ENCODE data around the gene DYNLT5. TPM values are rescaled to one million over a fixed set of nuclear protein-coding genes. Genes with fewer than 3 reads are reported as not detected.

DYNLT5 gene
- total RNA-seq, 2 donors from 2014 or later: 0.72 TPM; not detected in 1

- intact Hi-C loops (cut with DNase I): no loop called here
- TF ChIP-seq CTCF (IDR thresholded peaks at IDR 0.05): no peak
Observed at GRCh38 chr1:66737836-66738235, 14.4 kb upstream of the DYNLT5 start.

GRCh38 chr1:66739401-66740157 lies 12.7 kb upstream of the DYNLT5 start:
- intact Hi-C loops (cut with DNase I): no loop called here
- no peak for DNase-seq
- no peaks in the 10 kb centered on the region for H3K4me1 ChIP-seq
- H3K9ac ChIP-seq (ENCODE audit: low read depth in 2 of 2, low read length in 2 of 2): no peak overlapping the region
- H3K9me3 ChIP-seq: no peaks in the 10 kb centered on the region
- H3K27ac ChIP-seq: no peak overlapping the region
- no peak overlapping the region for H3K4me3 ChIP-seq
- no peak for TF ChIP-seq CTCF (IDR thresholded peaks at IDR 0.05)
- H3K27me3 ChIP-seq: no peaks in the 10 kb centered on the region
- no peaks in the 10 kb centered on the region for H3K36me3 ChIP-seq

More at GRCh38 chr1:66737836-66738235, 14.4 kb upstream of the DYNLT5 start:
- no peaks in the 10 kb centered on the region for H3K27me3 ChIP-seq
- no peak for DNase-seq
- no peak overlapping the region for H3K9ac ChIP-seq (ENCODE audit: low read depth in 2 of 2, low read length in 2 of 2)
- no peaks in the 10 kb centered on the region for H3K9me3 ChIP-seq
- no peak overlapping the region for H3K4me3 ChIP-seq
- H3K4me1 ChIP-seq: no peaks in the 10 kb centered on the region
- H3K27ac ChIP-seq: no peak overlapping the region
- no peaks in the 10 kb centered on the region for H3K36me3 ChIP-seq

- intact Hi-C loops (cut with DNase I): no loop called here
- Histone ChIP-seq H3K4me3 (no peak overlapping the region), H3K9me3 (no peaks in the 10 kb centered on the region), H3K9ac (ENCODE audit: low read depth in 2 of 2, low read length in 2 of 2) (no peak overlapping the region), H3K4me1 (no peaks in the 10 kb centered on the region), H3K27me3 (no peaks in the 10 kb centered on the region), H3K36me3 (no peaks in the 10 kb centered on the region), H3K27ac (no peak overlapping the region)
- no peak for DNase-seq
- TF ChIP-seq CTCF (IDR thresholded peaks at IDR 0.05): no peak
Observed at GRCh38 chr1:66745451-66745850, 6.8 kb upstream of the DYNLT5 start.

- DNase-seq: no peak
- Histone ChIP-seq H3K9ac (ENCODE audit: low read depth in 2 of 2, low read length in 2 of 2) (no peak overlapping the region), H3K4me3 (no peak overlapping the region), H3K4me1 (no peaks in the 10 kb centered on the region), H3K27ac (no peak overlapping the region), H3K27me3 (no peaks in the 10 kb centered on the region), H3K9me3 (no peaks in the 10 kb centered on the region), H3K36me3 (no peaks in the 10 kb centered on the region)
- TF ChIP-seq CTCF (IDR thresholded peaks at IDR 0.05): no peak
- intact Hi-C loops (cut with DNase I): no loop called here
Observed at GRCh38 chr1:66747501-66747900, 4.8 kb upstream of the DYNLT5 start.

GRCh38 chr1:66750577-66750976 lies 1.7 kb upstream of the DYNLT5 start:
- H3K27ac ChIP-seq: no peak overlapping the region
- DNase-seq: no peak
- no peaks in the 10 kb centered on the region for H3K36me3 ChIP-seq
- intact Hi-C loops (cut with DNase I): no loop called here
- no peaks in the 10 kb centered on the region for H3K9me3 ChIP-seq
- H3K27me3 ChIP-seq: no peaks in the 10 kb centered on the region
- no peak overlapping the region for H3K4me3 ChIP-seq
- H3K9ac ChIP-seq (ENCODE audit: low read depth in 2 of 2, low read length in 2 of 2): no peak overlapping the region
- no peaks in the 10 kb centered on the region for H3K4me1 ChIP-seq
- no peak for TF ChIP-seq CTCF (IDR thresholded peaks at IDR 0.05)
